GM23248 (cell line): ENCODE results near the gene TMEM51. TPM values are rescaled to one million over a fixed set of nuclear protein-coding genes. Genes with fewer than 3 reads are reported as not detected.

Experiments used
- DNase-seq: peaks from one replicate; pipeline ENCODE4 v3.0.0-alpha.2; 2015
- H2AFZ ChIP-seq: fragments of 200-600 bp; sonication (generic); 2 replicates; pipeline ENCODE4 v1.6.1; 2016; ENCODE audit warnings: antibody characterized with exemption
- H3F3A ChIP-seq: fragments of 200-600 bp; sonication (generic); 2 replicates; pipeline ENCODE4 v1.6.1; 2016; ENCODE audit warnings: mild to moderate bottlenecking, antibody characterized with exemption, mixed run types; ENCODE audit not compliant: insufficient read depth
- H3K27ac ChIP-seq: fragments of 200-600 bp; sonication (generic); 2 replicates; pipeline ENCODE4 v1.5.1; 2016; ENCODE audit warnings: mild to moderate bottlenecking
- H3K27me3 ChIP-seq: fragments of 200-600 bp; sonication (generic); replicated peaks from 2 replicates; pipeline ENCODE4 v1.6.1; 2016; ENCODE audit warnings: mild to moderate bottlenecking; ENCODE audit not compliant: insufficient read depth
- H3K36me3 ChIP-seq: fragments of 200-600 bp; sonication (generic); 2 replicates; pipeline ENCODE4 v1.6.1; 2016; ENCODE audit warnings: low read depth, mild to moderate bottlenecking
- H3K4me1 ChIP-seq: fragments of 200-600 bp; sonication (generic); 2 replicates; pipeline ENCODE4 v1.6.1; 2016; ENCODE audit warnings: mild to moderate bottlenecking; ENCODE audit not compliant: insufficient read depth
- H3K4me2 ChIP-seq: fragments of 200-600 bp; sonication (generic); one replicate; pipeline ENCODE4 v1.6.1; 2016; ENCODE audit warnings: mild to moderate bottlenecking; ENCODE audit not compliant: unreplicated experiment
- H3K4me3 ChIP-seq: fragments of 200-600 bp; sonication (generic); 2 replicates; pipeline ENCODE4 v1.5.1; 2016; ENCODE audit warnings: mild to moderate bottlenecking
- H3K79me2 ChIP-seq: fragments of 200-600 bp; sonication (generic); 2 replicates; pipeline ENCODE4 v1.6.1; 2016; ENCODE audit warnings: mild to moderate bottlenecking; ENCODE audit not compliant: insufficient read depth
- H3K9ac ChIP-seq: fragments of 200-600 bp; sonication (generic); 2 replicates; pipeline ENCODE4 v1.6.1; 2016; ENCODE audit warnings: mild to moderate bottlenecking
- H3K9me2 ChIP-seq: fragments of 200-600 bp; sonication (generic); 2 replicates; pipeline ENCODE4 v1.6.1; 2016; ENCODE audit warnings: mixed run types, mild to moderate bottlenecking, moderate library complexity; ENCODE audit not compliant: insufficient read depth
- H3K9me3 ChIP-seq: fragments of 200-600 bp; sonication (generic); one replicate; pipeline ENCODE4 v1.6.1; 2017; ENCODE audit warnings: low read depth
- H4K20me1 ChIP-seq: fragments of 200-600 bp; sonication (generic); 2 replicates; pipeline ENCODE4 v1.6.0; 2016; ENCODE audit not compliant: insufficient read depth
- EZH2 ChIP-seq: fragments of 200-600 bp; sonication (generic); IDR thresholded peaks from 2 replicates; pipeline ENCODE4 v1.6.1; 2018; ENCODE audit warnings: antibody characterized with exemption, mild to moderate bottlenecking; ENCODE audit not compliant: insufficient read depth, poor library complexity, severe bottlenecking
- EZH2phosphoT487 ChIP-seq: fragments of 200-600 bp; sonication (generic); IDR thresholded peaks from 2 replicates; pipeline ENCODE4 v1.6.1; 2018; ENCODE audit warnings: antibody characterized with exemption, moderate library complexity, mild to moderate bottlenecking, low read depth; ENCODE audit not compliant: insufficient read depth
- WGBS, 2 experiments: methylation state at CpG; one replicate each; pipeline ENCODE4 v1.1.6; 2015 to 2017; ENCODE audit warnings: low lambda C conversion rate in 2 of 2, low coverage in 1 of 2; ENCODE audit errors: missing lambda C conversion rate in 2 of 2; 5-methylcytosine and 5-hydroxymethylcytosine counted together
- in situ Hi-C: fragments of 300-500 bp; cut with MboI; formaldehyde crosslinking; loops from 2 replicates; pipeline ENCODE4 v1.15.0; 2020
- polyA plus RNA-seq: library from polyadenylated mRNA; unstranded; fragments of >200 nt; fragmentation: Nextera tagmentation; extraction: Ambion mirVana; gene quantifications from 2 replicates; pipeline ENCODE4 v1.2.1, GENCODE V29; 2016
- total RNA-seq: library from RNA; depleted of rRNA; stranded (reverse); fragments of >200 nt; shearing (Covaris generic); gene quantifications from 2 replicates; pipeline ENCODE4 v1.2.3, GENCODE V29; 2014

TMEM51 gene
- total and polyA plus RNA-seq, 2 experiments from 2014 or later, result 0.54 to 0.55 TPM

GRCh38 chr1:15107058-15107687 lies 46.4 kb upstream of the TMEM51 start:
- Histone ChIP-seq H3K4me2 (no peak overlapping the region), H3K4me3 (no peak overlapping the region), H3K36me3 (no peaks in the 10 kb centered on the region), H3K27me3 (0 out of 2 replicates have a peak, but pooled peaks cover 6% of the 10 kb centered on the region), H2AFZ (no peak overlapping the region), H3K9me2 (no peaks in the 10 kb centered on the region), H3K27ac (no peak overlapping the region), H3F3A (no peaks in the 10 kb centered on the region), H4K20me1 (no peaks in the 10 kb centered on the region), H3K79me2 (no peaks in the 10 kb centered on the region), H3K4me1 (no peaks in the 10 kb centered on the region), H3K9me3 (peaks cover 3% of the 10 kb centered on the region), H3K9ac (no peak overlapping the region)
- in situ Hi-C loops, result no loop called here
- TF ChIP-seq EZH2phosphoT487, result no peak
- no peak for TF ChIP-seq EZH2
- WGBS, 2 experiments, result 72 to 73% methylated on average over 1 of the region's 1 CpG
- DNase-seq, result no peak

GRCh38 chr1:15107911-15108310 lies 45.6 kb upstream of the TMEM51 start:
- Histone ChIP-seq H3K27ac (no peak overlapping the region), H3F3A (no peaks in the 10 kb centered on the region), H2AFZ (no peak overlapping the region), H3K27me3 (no peaks in the 10 kb centered on the region), H3K4me2 (no peak overlapping the region), H4K20me1 (no peaks in the 10 kb centered on the region), H3K9me3 (peaks cover 3% of the 10 kb centered on the region), H3K9ac (no peak overlapping the region), H3K79me2 (no peaks in the 10 kb centered on the region), H3K4me3 (no peak overlapping the region), H3K9me2 (no peaks in the 10 kb centered on the region), H3K4me1 (no peaks in the 10 kb centered on the region), H3K36me3 (no peaks in the 10 kb centered on the region)
- in situ Hi-C loops, result no loop called here
- no peak for DNase-seq
- TF ChIP-seq EZH2phosphoT487, result no peak
- no peak for TF ChIP-seq EZH2
- 79% methylated on average over 4 of the region's 4 CpGs for WGBS, 2 experiments

DNA sequence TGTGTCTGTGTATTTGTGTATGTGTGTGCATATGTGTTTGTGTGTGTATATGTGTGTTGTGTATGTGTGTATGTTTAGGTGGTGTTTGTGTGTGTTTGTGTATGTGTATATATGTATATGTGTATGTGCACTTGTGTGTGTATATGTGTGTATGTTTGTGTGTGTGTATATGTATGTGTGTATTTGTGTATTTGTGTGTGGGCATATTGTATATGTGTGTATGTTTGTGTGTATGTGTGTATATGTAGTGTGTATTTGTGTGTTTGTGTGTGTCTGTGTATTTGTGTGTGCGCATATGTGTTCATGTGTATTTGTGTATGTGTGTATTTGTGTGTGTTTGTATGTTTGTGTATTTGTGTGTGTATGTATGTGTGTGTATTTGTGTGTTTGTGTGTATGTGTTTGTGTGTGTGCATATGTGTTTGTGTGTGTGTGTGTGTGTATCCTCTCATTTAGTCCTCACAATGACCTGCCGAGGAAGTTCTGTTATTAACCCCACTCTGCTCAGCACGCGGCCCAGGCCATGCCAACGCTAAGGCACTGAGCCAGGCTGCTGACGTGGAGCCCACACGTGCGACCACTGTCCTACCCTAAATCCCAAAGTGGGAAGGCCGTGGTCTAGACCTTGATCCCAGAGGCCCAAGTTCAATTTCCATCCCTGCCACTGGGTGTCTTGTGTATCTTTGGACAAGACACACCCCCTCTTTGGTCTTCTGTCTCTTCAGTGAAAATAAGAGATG lies 43.2 kb upstream of the TMEM51 start:
- in situ Hi-C loops, result no loop called here
- no peak overlapping the region for H2AFZ ChIP-seq
- WGBS, 2 experiments, result 81 to 83% methylated on average over 9 of the region's 9 CpGs
- no peaks in the 10 kb centered on the region for H3K9me2 ChIP-seq
- TF ChIP-seq EZH2, result no peak
- no peak for TF ChIP-seq EZH2phosphoT487
- H3K4me2 ChIP-seq, result no peak overlapping the region
- H3K9me3 ChIP-seq, result no peaks in the 10 kb centered on the region
- no peak overlapping the region for H3K9ac ChIP-seq
- no peaks in the 10 kb centered on the region for H3F3A ChIP-seq
- H3K4me1 ChIP-seq, result no peaks in the 10 kb centered on the region
- H4K20me1 ChIP-seq, result no peaks in the 10 kb centered on the region
- H3K79me2 ChIP-seq, result no peaks in the 10 kb centered on the region
- H3K27me3 ChIP-seq, result no peaks in the 10 kb centered on the region
- no peaks in the 10 kb centered on the region for H3K36me3 ChIP-seq
- no peak overlapping the region for H3K27ac ChIP-seq
- H3K4me3 ChIP-seq, result no peak overlapping the region
- DNase-seq, result no peak

DNA sequence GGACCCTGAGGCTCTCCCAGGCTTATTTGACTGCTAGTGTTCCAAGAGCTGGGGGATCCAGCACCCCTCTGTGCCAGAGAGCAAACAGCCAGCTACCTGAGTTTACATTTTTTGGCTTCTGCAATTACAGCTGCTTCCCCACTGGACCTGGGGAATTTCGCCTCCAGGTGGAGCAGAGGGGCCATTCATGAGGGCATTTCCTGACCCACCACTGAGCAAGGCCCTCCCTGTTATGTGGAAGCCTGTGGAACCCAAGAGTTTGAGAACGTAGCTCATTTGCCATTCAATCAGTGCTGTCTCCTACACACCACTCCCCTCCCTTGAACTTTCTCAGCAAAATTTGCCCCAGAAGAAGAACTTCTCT lies 42.7 kb upstream of the TMEM51 start:
- no peak overlapping the region for H2AFZ ChIP-seq
- no peaks in the 10 kb centered on the region for H3K9me3 ChIP-seq
- no peaks in the 10 kb centered on the region for H3F3A ChIP-seq
- 81 to 88% methylated on average over 2 of the region's 2 CpGs for WGBS, 2 experiments
- no peak overlapping the region for H3K4me2 ChIP-seq
- in situ Hi-C loops, result no loop called here
- no peak for DNase-seq
- no peaks in the 10 kb centered on the region for H3K36me3 ChIP-seq
- H3K27ac ChIP-seq, result no peak overlapping the region
- H3K9ac ChIP-seq, result no peak overlapping the region
- no peaks in the 10 kb centered on the region for H4K20me1 ChIP-seq
- no peaks in the 10 kb centered on the region for H3K9me2 ChIP-seq
- TF ChIP-seq EZH2phosphoT487 (no peak), EZH2 (no peak)
- H3K79me2 ChIP-seq, result no peaks in the 10 kb centered on the region
- no peak overlapping the region for H3K4me3 ChIP-seq
- no peaks in the 10 kb centered on the region for H3K27me3 ChIP-seq
- no peaks in the 10 kb centered on the region for H3K4me1 ChIP-seq
